SIG-M5 treated with dmso at 0.1 percent for 504 hours (cell line): Measurements from ENCODE around the gene NDUFB7.
"Not testable (repeated sequence)": the region's sequence is repeated elsewhere in the genome, so short reads cannot be mapped to it uniquely, and the experiment has no call there.

Experiments
- DNase-seq: peaks from one replicate; lab custom pipeline; 2025; ENCODE audit not compliant: unreplicated experiment; lab: John Stamatoyannopoulos, UW

The NDUFB7 gene

DNA sequence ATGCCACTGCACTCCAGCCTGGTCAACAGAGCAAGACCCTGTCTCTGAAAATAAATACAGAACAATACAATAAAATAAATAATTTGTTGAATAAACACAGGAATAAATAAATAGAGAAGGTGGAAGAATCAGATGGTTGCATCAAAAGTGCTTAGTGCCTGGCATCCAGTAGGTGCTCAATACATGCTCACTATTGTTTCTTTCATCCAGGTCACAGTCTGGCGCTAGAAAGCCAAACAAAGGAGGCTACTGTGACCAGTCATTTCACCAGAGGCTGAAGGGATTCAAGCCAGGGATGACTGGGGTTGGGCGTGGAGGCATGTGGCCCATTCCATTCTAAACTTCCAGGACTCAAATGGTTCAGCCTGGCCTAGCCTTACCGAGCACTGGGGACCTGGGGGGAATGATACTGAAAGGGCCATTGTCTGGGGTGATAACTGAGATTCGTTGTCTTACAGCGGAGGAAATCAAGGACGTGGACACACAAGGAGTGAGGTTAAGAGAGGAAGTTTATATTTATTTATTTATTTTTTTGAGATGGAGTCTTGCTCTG is 3.6 kb upstream of the NDUFB7 start:
- DNase-seq: no peak

DNA sequence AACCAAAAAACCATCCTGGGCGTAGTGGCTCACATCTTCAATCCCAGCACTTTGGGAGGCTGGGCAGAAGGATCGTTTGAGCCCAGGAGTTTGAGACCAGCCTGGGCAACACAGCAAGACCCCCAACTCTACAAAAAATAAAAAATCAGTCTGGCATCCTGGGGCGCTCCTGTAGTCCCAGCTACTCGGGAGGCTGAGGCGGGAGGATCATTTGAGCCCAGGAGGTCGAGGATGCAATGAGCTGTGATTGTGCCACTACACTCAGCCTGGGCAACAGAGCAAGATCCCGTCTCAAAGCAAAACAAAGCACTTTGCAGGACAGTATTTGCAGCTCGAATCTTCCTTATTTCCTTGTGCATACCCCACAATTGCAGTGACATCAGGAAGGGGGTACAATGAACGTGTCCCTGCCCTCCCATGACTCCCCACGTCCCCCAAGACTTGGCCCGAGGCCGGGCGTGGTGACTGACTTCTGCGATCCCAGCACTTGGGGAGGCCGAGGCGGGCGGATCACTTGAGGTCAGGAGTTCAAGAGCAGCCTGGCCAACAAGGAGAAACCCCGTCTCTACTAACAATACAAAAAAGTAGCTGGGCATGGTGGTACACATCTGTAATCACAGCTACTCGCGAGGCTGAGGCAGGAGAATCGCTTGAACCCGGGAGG is 870 bp downstream of the NDUFB7 start:
- no peak for DNase-seq

DNA sequence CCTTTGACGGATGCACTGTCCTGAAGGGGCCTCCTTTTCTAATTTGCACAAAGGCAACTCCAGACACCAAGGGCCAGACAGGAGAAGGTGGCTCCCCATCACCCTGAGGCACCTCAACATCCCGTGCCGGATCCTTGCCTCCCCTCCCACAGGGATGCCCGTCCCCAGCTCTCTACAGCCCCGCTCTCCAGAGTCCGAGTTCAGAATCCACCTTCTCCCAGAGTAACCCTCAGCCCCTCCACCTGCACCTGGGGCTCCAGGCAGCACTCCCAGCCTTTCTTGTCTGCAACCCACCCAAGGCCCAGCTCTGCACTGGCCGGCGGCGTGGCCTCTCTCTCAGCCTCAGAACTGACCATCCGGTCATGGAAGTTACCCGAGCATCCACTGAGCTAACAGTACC is 4.8 kb downstream of the NDUFB7 start:
- DNase-seq: no peak

DNA sequence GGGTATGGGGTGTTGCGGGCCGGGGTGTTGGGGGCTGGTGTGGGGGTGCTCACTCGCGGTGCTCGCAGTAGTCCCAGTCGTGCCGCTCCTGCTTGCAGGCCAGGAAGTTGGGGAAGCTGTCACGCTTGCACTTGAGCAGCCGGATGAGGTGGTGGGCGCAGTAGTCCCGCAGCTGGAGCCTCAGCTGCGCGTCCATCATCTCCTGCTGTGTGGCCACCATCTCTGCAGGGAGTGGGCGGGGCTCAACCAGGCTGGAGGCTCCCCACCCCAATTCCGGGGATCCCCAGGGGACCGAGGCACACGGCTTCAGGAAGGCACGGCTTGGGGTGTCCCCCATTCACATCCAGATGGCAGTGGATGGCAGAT is 5.2 kb downstream of the NDUFB7 start:
- DNase-seq: no peak

DNA sequence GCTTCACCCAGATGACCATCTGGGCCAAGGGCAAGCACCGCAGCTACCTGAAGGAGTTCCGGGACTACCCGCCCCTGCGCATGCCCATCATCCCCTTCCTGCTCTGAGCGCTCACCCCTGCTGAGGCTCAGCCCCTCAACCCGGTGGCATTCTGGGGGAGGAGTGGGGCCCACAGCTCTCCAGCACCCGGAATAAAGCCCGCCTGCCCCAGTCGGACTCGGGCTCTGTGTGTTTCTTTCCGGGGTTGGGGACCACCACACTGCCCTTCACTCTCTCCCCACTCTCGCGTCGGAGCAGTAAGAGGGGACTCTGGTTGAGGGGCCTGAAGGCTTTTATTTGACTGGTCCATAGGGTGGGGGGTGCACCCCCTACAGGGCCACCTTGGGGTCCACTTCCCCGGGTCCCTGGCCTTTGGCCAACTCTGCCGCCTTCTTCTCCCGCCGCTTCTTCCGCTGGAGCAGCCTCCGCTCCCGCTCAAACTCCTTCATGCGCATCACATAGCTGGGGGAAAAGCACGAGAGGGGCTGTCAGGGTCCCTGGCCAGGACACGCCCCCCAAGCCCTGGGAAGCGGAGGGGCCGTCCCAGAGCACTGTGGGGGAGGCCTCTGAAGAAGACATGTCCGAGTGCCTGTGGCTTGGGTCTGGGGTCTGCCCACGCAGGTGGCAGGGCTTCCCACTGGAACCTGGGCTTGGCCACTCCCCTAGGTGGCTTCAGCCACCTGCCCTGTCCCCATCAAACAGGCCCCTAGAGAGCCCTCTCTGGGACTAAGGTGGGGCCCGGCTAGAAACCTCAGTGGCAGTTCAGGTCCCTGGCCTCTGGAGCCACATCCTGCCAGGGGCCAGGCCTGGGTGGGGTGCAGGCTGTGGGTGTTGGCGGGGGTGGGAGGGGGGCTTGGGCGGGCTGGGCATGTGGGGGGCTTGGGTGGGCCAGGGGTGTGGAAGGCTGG is 5.8 kb downstream of the NDUFB7 start:
- no peak for DNase-seq

DNA sequence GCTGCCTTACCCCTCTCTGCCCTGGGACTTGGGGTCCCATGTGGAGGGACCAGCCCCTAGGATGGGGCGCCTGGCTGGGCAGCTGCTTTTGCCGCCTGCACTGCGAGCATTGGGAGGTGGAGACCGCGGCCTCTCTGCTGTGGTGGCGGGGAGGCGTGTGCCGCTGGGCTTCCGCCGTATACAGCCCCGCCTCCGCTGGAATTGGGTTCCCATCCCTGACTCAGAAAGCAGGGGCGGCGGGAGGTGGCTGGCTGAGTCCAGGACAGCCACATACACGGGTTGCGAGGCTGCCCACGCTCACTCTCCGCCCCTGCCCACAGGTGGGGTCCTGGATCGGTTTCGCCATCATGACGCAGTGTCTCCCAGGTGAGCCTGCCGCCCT is 6.6 kb downstream of the NDUFB7 start:
- DNase-seq: no peak

DNA sequence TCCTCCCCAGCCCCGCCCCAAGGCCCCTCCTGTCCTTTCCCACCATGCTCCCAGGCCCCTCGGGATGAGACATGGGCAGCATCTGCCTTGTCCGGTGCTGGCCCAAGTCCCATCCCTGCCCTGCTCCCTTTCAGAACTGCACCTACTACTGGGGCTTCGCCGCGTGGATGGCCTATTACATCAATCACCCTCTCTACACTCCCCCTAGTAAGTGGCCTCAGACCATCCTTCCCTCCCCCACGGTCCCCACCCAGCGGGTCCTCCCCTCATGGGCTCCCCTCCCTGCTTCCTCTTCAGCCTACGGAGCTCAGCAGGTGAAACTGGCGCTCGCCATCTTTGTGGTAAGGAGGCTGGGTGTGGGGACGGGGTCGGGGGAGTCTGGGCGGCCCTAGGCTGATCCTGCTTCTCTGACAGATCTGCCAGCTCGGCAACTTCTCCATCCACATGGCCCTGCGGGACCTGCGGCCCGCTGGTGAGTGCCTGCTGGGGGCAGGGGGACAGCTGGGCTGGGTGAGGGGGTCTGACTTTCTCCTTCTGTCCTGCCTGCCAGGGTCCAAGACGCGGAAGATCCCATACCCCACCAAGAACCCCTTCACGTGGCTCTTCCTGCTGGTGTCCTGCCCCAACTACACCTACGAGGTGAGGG is 7.1 kb downstream of the NDUFB7 start:
- not testable (repeated sequence) for DNase-seq

DNA sequence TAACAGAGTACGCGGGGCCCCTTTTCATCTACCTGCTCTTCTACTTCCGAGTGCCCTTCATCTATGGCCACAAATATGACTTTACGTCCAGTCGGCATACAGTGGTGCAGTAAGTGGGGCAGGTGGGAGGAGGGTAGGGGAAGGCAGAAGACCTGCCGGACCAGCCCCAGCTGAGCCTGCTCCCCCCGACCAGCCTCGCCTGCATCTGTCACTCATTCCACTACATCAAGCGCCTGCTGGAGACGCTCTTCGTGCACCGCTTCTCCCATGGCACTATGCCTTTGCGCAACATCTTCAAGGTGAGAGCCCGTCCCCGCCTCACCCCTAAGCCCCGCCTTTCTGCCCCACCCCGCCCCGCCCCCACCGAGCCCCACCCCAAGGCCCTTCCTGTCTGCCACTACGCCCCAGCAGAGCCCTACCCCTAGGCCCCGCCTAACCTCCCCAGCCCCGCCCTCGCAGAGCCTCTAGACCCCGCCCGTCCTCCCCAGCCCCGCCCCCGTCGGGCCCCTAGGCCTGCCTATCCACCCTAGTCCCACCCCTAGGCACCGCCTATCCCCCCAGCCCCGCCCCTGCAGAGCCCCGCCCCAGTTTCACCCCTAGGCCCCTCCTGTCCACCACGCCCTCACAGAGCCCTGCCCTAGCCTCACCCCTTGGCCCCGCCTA is 7.7 kb downstream of the NDUFB7 start:
- peak; percentile 32 for DNase-seq

DNA sequence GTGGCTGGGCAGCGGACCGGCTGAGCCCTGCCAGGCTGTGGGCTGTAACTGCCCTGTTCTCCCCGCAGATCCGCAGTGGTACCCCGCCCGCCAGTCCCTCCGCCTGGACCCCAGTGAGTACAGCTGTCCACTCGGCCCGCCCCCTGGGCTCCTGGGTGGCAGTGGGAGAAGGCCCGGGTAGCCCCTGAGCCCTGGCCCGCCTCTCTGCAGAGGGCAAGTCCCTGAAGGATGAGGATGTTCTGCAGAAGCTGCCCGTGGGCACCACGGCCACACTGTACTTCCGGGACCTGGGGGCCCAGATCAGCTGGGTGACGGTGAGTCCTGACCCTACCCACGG is 8.3 kb downstream of the NDUFB7 start:
- DNase-seq: no peak

DNA sequence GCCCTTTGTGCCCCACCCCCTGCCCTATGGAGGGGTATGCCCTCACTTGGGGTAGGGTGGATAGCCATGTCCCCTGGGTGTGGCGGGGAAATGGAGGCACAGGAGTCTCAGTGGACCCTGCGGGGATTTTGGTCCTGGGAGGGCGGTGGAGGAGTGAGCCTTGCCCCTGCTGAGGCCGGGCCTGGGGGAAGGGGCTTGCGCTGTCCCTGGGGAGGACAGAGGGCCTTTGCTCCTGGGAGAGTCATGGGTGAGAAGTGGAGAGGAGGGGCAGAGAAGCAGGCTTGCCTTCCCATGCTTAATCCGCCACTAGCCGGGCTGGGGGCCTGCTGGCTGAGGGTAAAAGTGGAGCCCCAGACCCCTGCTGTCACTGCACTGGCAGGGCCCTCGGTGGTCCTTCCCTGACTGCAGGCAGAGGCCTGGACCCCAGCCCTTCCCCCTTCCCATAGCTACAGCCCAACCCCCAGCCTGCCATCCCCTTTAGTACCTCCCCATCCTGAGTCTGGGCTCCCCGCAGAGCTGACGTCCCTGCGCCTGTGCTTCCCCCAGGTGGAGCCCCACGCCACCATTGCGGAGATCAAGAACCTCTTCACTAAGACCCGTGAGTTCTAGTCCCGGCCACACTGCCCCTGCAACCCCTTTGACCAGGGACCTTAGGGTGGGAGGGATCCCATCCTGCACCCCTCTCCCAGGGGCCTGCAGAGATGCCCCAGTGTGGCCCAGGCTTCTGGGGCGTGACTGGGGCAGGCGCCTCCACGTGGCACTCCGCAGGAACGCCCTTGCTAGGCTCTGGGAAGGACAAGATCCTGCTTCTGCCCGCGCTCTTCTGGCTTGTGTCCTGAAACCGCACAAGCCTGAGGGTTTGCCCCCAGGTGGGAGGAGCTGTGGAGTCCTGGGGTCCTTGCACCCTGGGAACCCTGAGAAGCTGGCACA is 8.9 kb downstream of the NDUFB7 start:
- DNase-seq: no peak

DNA sequence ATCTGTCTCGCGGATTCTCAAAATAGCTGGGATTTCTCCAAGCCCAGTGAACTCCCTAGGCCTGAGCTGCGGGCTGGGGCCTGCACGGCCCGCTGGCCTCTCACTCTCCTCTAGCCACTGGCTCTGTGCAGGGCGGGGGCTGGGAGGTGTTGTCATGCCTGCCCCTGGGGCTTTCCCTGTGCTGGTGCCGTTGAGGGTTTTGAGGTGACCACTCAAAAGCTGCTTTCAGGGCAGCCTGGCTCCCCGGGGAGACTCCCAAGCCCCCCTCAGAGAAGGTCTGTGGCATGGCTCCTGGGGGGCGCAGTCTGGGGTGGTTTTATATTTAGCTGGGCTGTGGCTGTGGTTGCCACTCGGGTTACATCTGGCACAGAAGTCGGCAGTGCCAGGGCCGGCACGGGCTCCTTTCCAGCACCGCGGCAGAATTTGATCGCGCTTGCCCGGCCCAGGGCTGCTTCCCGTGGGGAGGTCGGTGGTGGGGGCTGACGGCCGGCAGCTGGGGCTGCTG is 10.0 kb downstream of the NDUFB7 start:
- DNase-seq: no peak

DNA sequence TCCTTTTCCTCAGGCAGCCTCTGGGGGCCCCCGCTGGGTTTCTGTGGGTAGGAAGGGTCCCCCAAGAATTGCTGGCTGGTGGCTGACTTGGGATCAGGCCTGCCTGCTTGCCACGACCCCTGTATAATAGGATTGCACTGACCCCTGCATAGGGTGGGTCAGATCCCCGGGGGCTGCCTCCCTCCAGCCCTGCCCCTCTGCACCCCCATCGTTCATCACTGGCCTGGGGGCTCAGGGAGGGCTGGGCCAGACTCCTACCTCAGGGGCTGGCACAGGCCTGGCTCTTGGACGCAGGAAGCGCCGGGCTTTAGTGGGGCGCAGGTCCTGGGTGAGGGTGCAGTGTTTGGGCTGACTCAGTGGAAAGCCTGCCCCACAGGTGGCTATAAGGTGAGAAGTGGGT is 10.6 kb downstream of the NDUFB7 start:
- DNase-seq: no peak

DNA sequence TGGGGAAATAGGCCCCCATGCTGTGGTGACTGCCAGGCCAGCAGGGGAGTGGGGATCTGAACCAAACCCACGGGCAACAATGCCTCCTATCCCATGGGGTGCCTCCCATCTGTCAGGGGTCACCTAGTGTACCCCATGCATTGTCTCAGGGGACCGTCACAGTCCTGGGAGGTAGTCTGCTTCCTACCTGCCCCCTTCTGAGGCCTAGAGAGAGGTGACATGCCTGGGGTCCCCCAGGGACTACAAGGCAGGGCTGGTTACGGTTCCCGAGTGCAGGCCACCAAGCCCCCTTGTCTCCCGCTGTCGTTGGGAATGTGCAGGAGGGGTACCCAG is 11.1 kb downstream of the NDUFB7 start:
- DNase-seq: no peak

DNA sequence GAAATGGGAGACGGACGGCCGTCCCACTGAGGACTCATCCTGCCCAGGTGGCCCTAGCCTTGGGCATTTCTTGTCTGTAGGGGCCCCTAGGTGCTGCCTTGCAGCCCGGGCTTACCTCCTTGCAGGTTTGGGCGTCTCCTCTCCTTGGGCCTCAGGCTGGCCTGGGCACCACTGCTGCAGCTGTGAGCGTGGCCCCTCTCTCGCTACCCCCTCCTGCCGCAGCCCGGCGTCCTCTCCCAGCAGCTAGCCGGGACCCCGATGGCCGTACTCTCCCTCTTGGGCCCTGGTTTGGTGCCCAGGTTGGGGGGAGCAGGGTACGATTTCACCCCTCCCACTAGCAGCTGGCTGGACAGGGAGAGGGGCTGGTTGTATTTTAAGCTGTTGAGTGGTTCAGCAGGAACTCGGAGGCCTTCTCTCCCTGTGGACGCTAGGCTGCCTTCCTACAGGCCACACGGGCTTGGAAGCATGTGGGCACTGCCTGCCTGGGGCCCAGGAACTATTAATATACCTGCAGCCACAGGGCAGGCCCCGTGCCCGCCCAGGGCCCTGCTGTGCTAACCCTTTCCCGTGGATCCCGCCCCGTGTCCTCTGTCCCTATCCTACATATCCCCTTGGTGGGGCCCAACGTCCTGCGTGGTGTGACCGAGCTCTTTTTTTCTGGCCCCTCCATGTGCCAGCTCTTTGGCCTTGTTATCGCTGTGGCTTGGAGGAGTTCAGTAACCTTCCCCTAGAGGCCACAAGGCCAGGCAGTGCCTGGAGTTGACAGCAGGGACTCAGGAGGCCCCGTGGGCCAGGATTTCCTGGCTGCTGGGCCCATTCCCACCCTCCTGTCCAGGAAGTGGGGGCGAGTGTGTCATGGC is 11.7 kb downstream of the NDUFB7 start:
- DNase-seq: no peak

DNA sequence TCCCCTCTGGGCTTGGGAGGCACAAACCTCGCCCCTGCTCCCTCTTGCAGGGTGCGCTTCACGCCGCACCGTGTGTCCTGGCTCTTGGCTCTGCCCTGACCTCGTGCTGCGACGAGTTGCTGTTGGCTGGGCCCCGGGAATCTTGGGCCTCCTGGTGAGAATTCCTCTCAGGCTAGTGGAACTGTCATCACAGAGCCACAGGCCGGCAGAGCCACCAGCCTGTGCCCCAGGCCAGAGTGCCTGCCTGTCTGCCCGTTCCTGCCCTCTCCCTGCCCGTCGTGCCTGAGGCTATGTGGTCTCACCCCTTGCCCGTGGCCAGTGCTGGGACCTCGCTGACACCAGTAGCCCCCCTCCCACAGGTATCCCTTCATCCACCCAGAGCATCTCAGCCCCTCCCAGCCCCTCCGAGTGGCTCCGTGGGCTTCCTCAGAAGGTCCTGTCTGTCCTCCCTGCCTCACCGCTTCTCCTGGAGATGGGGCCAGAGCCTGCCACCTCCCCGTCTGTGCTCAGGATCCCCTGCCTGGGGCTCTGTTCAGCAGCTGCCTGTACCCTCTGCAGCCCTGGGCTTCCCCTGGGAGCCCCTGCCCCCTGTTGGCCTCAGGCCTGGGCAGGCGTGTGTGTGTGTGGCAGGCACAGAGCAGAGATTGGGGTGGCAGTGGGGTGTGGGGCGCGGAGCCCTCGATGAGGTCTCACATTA is 13.3 kb downstream of the NDUFB7 start:
- no peak for DNase-seq

DNA sequence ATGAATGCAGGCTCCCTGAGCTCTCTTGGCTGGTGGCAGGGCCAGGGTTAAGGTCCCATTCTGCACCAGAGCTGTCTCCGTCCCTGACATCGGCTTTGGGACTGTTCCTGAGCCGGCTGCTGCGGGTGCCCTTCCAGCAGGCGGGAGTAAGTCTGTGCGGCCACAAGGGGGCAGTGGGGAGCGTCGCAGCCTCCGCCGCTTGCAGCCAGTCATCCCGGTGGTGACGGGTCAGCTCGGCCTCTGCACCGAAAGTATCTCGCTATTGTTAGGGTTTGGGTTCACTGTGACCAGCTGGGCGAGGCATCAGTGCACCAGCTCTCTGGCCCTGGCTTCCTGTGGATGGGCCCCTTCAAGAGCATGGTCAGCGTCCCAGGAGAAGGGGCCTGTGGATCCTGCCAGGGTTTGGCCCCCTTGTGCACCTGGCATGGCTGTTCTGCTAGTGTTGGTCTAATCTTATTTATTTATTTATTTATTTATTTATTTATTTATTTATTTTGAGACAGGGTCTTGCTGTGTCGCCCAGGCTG is 15.1 kb downstream of the NDUFB7 start:
- peak; percentile 67 for DNase-seq

DNA sequence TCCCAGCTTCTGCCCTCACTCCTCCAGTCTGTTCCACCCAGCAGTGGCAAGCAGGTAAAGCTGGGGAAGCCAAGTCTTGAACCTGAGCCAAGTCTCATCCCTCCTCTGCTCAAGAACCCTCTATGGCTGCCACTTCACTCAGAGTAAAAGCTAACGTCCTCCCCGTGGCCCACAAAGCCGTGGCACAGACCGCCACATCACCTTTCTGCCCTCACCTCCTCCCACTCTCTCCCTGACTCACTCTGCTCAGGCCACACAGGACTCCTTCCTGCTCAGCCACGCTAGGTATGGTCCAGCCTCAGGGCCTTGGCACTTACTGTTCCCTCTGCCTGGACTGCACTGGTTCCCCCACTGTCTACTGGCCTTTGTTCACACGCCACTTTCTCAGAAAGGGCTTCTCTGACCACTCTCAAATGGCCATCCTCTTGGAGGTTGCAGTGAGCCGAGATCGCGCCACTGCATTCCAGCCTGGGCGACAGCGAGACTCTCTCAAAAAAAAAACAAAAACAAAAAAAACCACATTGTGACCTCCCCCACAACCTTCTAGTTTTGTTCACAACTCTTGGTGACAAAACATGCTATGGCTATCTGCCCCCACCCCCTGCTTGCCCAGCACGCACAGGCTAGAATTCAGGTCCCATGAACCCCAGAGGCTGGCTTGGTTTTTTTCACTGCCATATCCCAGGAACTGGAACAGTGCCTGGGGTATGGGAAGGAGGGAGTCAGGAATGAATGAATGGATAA is 15.8 kb downstream of the NDUFB7 start:
- no peak for DNase-seq

DNA sequence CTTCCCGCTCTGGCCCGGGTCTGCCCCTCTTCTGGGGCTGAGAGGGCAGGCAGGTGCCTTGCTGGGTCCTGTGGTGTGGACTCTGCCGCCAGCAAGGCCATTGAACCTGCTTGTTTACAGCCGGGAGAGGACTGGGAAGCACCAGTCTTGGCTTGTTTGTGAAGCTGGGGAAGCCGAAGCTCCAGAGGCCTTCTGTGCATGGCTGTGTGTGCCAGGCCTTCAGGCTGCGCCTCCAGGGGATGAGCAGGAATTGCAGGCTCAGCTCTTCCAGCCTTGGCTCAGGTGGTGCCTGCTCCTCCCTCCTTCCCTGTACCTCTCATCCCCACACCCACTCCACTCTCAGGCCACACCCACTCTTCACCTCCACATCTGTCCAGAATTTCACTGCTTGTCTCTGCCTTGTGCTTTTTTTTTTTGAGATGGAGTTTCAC is 17.5 kb downstream of the NDUFB7 start:
- DNase-seq: peak; percentile 38
